Esophagus squamous epithelium (tissue), 4 donors: Measurements from ENCODE around the gene HPF1.

ENCODE experiments used
- CTCF ChIP-seq, 6 experiments: fragments of 450-650 bp in 4 of 6; fragments of 200-600 bp in 2 of 6; sonication (generic) in 2 of 6; IDR thresholded peaks; one replicate each; pipeline ENCODE4 v1.5.1; 2016 to 2019; ENCODE audit warnings: antibody characterized with exemption in 6 of 6, mild to moderate bottlenecking in 4 of 6, moderate library complexity in 4 of 6
- POLR2A ChIP-seq, 4 donors: fragments of 450-650 bp; IDR thresholded peaks; one replicate each; pipeline ENCODE4 v1.6.1; 2017; ENCODE audit warnings: antibody characterized with exemption in 4 of 4, mild to moderate bottlenecking in 4 of 4, moderate library complexity in 3 of 4

DNA sequence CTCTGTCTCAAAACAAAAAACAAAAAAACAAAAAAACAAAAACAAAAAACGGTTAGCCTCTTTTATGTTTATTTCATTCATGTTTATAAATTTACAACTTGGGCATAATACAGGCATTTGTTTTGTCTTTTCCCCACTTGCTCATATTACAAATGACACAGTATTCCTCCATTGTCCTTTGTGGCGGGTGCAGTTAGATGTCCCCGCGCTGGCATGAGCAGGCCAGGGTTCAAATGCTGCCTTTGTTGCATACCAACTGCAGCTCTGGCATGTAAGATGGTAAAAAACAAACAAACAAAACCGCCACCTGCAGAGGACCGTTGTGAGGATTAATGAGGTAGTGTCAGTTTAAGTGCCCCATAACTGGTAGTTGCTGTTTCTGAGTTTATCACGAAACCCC lies 16.1 kb upstream of the HPF1 start:
- TF ChIP-seq CTCF (IDR thresholded peaks at IDR 0.05) (no peak), POLR2A (IDR thresholded peaks at IDR 0.05) (no peak)
